LNCaP clone FGC (cell line): Measurements from ENCODE around the gene FGR.

Experiments
- DNase-seq: peaks from one replicate; pipeline ENCODE4 v3.0.0-alpha.2; 2011; ENCODE audit warnings: low read depth
- H3K4me3 ChIP-seq: 2 replicates; pipeline ENCODE4 v1.5.1; 2011; ENCODE audit warnings: mild to moderate bottlenecking, low read depth, low read length, control low read depth
- TF ChIP-seq, protein P1 (sequence below): IDR thresholded peaks from 2 replicates; pipeline ENCODE4 v1.5.1; 2012; ENCODE audit warnings: mild to moderate bottlenecking; ENCODE audit not compliant: control insufficient read depth, insufficient read depth; ENCODE audit errors: extremely low read depth

The FGR gene

GRCh38 chr1:27589441-27589840 is 45.5 kb downstream of the FGR start:
- TF ChIP-seq, protein P1, sequence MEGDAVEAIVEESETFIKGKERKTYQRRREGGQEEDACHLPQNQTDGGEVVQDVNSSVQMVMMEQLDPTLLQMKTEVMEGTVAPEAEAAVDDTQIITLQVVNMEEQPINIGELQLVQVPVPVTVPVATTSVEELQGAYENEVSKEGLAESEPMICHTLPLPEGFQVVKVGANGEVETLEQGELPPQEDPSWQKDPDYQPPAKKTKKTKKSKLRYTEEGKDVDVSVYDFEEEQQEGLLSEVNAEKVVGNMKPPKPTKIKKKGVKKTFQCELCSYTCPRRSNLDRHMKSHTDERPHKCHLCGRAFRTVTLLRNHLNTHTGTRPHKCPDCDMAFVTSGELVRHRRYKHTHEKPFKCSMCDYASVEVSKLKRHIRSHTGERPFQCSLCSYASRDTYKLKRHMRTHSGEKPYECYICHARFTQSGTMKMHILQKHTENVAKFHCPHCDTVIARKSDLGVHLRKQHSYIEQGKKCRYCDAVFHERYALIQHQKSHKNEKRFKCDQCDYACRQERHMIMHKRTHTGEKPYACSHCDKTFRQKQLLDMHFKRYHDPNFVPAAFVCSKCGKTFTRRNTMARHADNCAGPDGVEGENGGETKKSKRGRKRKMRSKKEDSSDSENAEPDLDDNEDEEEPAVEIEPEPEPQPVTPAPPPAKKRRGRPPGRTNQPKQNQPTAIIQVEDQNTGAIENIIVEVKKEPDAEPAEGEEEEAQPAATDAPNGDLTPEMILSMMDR, result no peak
- no peak for DNase-seq
- no peak overlapping the region for H3K4me3 ChIP-seq

GRCh38 chr1:27588256-27589232 is 46.4 kb downstream of the FGR start:
- DNase-seq, result no peak
- TF ChIP-seq, protein P1, result no peak
- H3K4me3 ChIP-seq, result no peak overlapping the region

GRCh38 chr1:27585684-27586083 is 49.3 kb downstream of the FGR start:
- no peak for DNase-seq
- no peak overlapping the region for H3K4me3 ChIP-seq
- TF ChIP-seq, protein P1, result no peak

DNA sequence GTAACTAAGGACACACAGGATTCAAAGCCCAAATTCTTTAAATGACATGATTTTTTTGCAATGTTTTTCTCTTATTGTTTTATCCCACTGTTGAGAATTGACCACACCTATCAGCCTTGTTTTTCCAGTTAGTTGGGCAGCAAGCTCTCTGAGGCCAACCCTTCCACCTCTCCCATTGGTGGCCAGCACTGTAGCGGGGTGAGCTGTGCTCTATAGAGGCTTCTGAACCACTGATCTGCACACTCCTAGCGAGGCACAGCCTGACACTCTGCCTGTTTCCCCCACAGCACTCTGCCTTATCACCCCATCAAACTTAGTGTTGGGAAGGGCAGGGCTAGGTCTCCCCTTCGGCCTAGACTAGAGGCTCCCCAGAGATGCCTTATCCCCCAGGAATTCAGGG is 50.5 kb downstream of the FGR start:
- TF ChIP-seq, protein P1, result no peak
- no peak for DNase-seq
- no peak overlapping the region for H3K4me3 ChIP-seq

GRCh38 chr1:27583479-27583878 is 51.5 kb downstream of the FGR start:
- no peak for DNase-seq
- H3K4me3 ChIP-seq, result no peak overlapping the region

GRCh38 chr1:27581823-27582243 is 53.2 kb downstream of the FGR start:
- H3K4me3 ChIP-seq, result no peak overlapping the region
- TF ChIP-seq, protein P1, result no peak
- DNase-seq, result no peak

More at GRCh38 chr1:27583479-27583878, 51.5 kb downstream of the FGR start:
- TF ChIP-seq, protein P1, result no peak
